Lower leg skin (tissue), 3 donors: ENCODE results near the gene MYL5.

Experiments used
- CTCF ChIP-seq, 3 donors: fragments of 450-650 bp; IDR thresholded peaks; one replicate each; pipeline ENCODE4 v1.5.1; 2016; ENCODE audit warnings: antibody characterized with exemption in 3 of 3, mild to moderate bottlenecking in 3 of 3, moderate library complexity in 2 of 3
- POLR2A ChIP-seq, 2 donors: fragments of 450-650 bp; IDR thresholded peaks; one replicate each; pipeline ENCODE4 v1.6.1; 2016 to 2017; ENCODE audit warnings: antibody characterized with exemption in 2 of 2, mild to moderate bottlenecking in 1 of 2, moderate library complexity in 1 of 2

- TF ChIP-seq CTCF (IDR thresholded peaks at IDR 0.05), result no peak
- TF ChIP-seq POLR2A (IDR thresholded peaks at IDR 0.05), result no peak
Observed at GRCh38 chr4:686413-687040, 12.2 kb downstream of the MYL5 start.
